ENCODE measurements around the gene DOHH.
"Not testable (repeated sequence)": the region's sequence is repeated elsewhere in the genome, so short reads cannot be mapped to it uniquely, and the experiment has no call there.

The DOHH gene

DNA sequence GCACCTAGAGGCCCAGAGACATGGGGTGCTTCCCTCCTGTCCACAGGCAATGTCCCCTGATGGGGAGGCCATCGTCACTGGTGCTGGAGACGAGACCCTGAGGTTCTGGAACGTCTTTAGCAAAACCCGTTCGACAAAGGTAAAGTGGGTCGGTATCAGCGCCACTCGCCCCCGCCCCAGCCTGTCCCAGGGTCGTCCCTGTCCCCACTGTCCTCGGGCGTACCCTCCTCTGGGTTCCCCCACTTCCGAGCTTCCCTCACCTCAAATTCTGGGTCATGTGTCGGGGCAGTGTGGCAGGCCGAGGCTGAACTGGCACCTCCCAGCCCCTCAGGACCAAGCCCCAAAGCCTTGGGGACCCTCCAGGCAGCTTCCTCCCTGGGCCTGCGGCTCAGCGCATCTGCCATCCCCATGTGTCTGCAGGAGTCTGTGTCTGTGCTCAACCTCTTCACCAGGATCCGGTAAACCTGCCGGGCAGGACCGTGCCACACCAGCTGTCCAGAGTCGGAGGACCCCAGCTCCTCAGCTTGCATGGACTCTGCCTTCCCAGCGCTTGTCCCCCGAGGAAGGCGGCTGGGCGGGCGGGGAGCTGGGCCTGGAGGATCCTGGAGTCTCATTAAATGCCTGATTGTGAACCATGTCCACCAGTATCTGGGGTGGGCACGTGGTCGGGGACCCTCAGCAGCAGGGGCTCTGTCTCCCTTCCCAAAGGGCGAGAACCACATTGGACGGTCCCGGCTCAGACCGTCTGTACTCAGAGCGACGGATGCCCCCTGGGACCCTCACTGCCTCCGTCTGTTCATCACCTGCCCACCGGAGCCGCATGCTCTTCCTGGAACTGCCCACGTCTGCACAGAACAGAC is 34.1 kb upstream of the DOHH start:
- DNase-seq (ENCODE audit: low read depth) = no peak
- H3K4me3 ChIP-seq (ENCODE audit: low read depth, low read length) = no peak overlapping the region
- TF ChIP-seq, protein P1, sequence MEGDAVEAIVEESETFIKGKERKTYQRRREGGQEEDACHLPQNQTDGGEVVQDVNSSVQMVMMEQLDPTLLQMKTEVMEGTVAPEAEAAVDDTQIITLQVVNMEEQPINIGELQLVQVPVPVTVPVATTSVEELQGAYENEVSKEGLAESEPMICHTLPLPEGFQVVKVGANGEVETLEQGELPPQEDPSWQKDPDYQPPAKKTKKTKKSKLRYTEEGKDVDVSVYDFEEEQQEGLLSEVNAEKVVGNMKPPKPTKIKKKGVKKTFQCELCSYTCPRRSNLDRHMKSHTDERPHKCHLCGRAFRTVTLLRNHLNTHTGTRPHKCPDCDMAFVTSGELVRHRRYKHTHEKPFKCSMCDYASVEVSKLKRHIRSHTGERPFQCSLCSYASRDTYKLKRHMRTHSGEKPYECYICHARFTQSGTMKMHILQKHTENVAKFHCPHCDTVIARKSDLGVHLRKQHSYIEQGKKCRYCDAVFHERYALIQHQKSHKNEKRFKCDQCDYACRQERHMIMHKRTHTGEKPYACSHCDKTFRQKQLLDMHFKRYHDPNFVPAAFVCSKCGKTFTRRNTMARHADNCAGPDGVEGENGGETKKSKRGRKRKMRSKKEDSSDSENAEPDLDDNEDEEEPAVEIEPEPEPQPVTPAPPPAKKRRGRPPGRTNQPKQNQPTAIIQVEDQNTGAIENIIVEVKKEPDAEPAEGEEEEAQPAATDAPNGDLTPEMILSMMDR (IDR thresholded peaks at IDR 0.05; ENCODE audit: control insufficient read depth, extremely low read depth, insufficient read depth) = no peak

DNA sequence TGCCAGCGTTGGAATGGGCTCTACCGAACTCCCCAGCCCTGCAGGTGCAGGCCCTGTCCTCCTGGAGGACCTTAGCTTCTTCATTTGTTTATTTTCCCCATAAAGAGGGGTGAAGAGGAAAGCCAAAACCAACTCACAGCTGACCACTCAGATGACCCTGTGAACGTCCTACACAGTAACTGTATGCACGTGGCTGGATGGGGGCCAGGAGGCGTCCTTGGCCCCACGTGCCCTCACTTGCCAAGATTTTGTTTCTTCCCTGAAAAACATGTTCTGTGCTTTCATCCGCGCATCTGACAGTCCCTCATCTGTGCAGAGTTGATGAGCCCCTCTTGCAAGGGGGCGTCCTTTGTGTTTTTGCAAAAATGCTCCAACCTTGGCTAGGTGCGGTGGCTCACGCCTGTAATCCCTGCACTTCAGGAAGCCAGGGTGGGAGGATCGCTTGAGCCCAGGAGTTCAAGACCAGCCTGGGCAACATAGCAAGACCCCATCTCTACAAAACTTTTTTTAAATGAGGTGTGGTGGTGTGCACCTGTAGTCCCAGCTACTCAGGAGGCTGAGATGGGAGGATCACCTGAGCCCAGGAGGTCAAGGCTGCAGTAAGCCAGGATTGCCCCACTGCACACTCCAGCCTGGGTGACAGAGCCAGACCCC is 33.2 kb upstream of the DOHH start:
- DNase-seq (ENCODE audit: low read depth) = no peak
- H3K4me3 ChIP-seq (ENCODE audit: low read depth, low read length) = no peak overlapping the region
- TF ChIP-seq, protein P1 (IDR thresholded peaks at IDR 0.05; ENCODE audit: control insufficient read depth, extremely low read depth, insufficient read depth) = no peak

- TF ChIP-seq, protein P1 (IDR thresholded peaks at IDR 0.05; ENCODE audit: control insufficient read depth, extremely low read depth, insufficient read depth) = no peak
- no peak overlapping the region for H3K4me3 ChIP-seq (ENCODE audit: low read depth, low read length)
- no peak for DNase-seq (ENCODE audit: low read depth)
These were observed 32.6 kb upstream of the DOHH start for GRCh38 chr19:3533033-3533432.

DNA sequence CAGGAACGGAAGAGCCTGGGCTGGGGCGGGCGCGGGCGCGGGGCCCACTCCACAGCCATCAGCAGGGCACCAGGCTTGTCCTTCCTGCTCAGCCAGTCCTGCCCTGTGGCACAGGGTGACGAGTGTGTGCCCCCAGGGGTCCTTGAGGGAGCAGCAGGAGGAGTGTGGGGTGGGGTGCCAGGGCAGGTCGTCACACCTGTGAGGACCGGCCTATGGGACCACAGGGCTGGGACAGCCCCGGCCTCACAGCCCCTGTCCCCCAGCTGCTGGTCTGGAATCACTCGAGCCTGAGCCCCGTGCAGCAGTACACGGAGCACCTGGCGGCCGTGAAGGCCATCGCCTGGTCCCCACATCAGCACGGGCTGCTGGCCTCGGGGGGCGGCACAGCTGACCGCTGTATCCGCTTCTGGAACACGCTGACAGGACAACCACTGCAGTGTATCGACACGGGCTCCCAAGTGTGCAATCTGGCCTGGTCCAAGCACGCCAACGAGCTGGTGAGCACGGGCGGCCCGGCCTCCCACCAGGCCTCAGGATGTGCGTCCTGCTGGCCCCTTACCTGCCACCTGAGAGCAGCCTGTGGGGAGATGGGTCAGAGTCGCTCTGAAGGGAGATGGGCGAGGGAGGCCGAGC is 31.8 kb upstream of the DOHH start:
- TF ChIP-seq, protein P1 (IDR thresholded peaks at IDR 0.05; ENCODE audit: control insufficient read depth, extremely low read depth, insufficient read depth) = no peak
- H3K4me3 ChIP-seq (ENCODE audit: low read depth, low read length) = no peak overlapping the region
- no peak for DNase-seq (ENCODE audit: low read depth)

GRCh38 chr19:3531716-3532115 is 31.2 kb upstream of the DOHH start:
- TF ChIP-seq, protein P1 (IDR thresholded peaks at IDR 0.05; ENCODE audit: control insufficient read depth, extremely low read depth, insufficient read depth) = no peak
- no peak overlapping the region for H3K4me3 ChIP-seq (ENCODE audit: low read depth, low read length)
- DNase-seq (ENCODE audit: low read depth) = no peak

DNA sequence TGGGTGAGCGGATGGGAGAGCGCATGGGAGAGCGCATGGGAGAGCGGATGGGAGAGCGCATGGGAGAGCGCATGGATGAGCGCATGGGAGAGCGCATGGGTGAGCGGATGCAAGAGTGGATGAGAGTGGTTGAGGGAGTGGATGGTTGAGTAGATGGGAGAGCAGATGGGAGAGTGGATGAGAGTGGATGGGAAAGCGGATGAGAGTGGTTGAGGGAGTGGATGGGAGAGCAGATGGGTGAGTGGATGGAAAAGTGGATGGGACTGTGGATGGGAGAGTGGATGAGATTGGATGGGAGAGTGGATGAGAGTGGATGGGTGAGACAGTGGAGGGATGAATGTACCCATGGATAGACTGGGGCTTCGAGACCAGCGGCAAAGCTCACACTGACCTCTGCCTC is 29.9 kb upstream of the DOHH start:
- H3K4me3 ChIP-seq (ENCODE audit: low read depth, low read length) = no peak overlapping the region
- TF ChIP-seq, protein P1 (IDR thresholded peaks at IDR 0.05; ENCODE audit: control insufficient read depth, extremely low read depth, insufficient read depth) = no peak
- no peak for DNase-seq (ENCODE audit: low read depth)

- not testable (repeated sequence) for DNase-seq (ENCODE audit: low read depth); H3K4me3 ChIP-seq (ENCODE audit: low read depth, low read length)
These were observed 28.8 kb upstream of the DOHH start for GRCh38 chr19:3529299-3529698.

All from LNCaP clone FGC (cell line).